HTERT RPE-1 (cell line): ENCODE measurements around the gene DLX5.

Source experiments
- in situ Hi-C: fragments of 300-500 bp; cut with MboI; formaldehyde crosslinking; loops from 4 replicates; pipeline ENCODE4 v1.14.3; 2020; ENCODE audit warnings: low sequenced_read_pairs

The DLX5 gene

GRCh38 chr7:96992192-96993005 lies 32.2 kb downstream of the DLX5 start:
- in situ Hi-C loops, result no loop called here

- in situ Hi-C loops, result no loop called here
Observed at GRCh38 chr7:96991546-96992191, 33.0 kb downstream of the DLX5 start.

GRCh38 chr7:96989859-96990317 lies 34.7 kb downstream of the DLX5 start:
- in situ Hi-C loops, result no loop called here

GRCh38 chr7:96989241-96989858 lies 35.3 kb downstream of the DLX5 start:
- in situ Hi-C loops, result no loop called here

- in situ Hi-C loops, result no loop called here
Observed at GRCh38 chr7:96987719-96988118, 36.9 kb downstream of the DLX5 start.

GRCh38 chr7:96986901-96987300 lies 37.7 kb downstream of the DLX5 start:
- in situ Hi-C loops, result no loop called here

- in situ Hi-C loops, result no loop called here
Observed at GRCh38 chr7:96985992-96986391, 38.6 kb downstream of the DLX5 start.

GRCh38 chr7:96982586-96982985 lies 42.0 kb downstream of the DLX5 start:
- in situ Hi-C loops, result no loop called here

- in situ Hi-C loops, result no loop called here
Observed at GRCh38 chr7:96979551-96980276, 44.9 kb downstream of the DLX5 start.

GRCh38 chr7:96977445-96977844 lies 47.2 kb downstream of the DLX5 start:
- in situ Hi-C loops, result no loop called here

GRCh38 chr7:96976106-96976505 lies 48.5 kb downstream of the DLX5 start:
- in situ Hi-C loops, result no loop called here

GRCh38 chr7:96973986-96974385 lies 50.6 kb downstream of the DLX5 start:
- in situ Hi-C loops, result no loop called here

- in situ Hi-C loops, result no loop called here
Observed at GRCh38 chr7:96970739-96971138, 53.9 kb downstream of the DLX5 start.
